Stimulated activated CD4-positive, alpha-beta T cell treated with anti-CD3 and anti-CD28 coated beads, Interleukin-15, amount 100 ng/mL, for 24 hours (primary cell): ENCODE measurements around the gene FCRL2.

ENCODE experiments used
- DNase-seq: peaks from one replicate; pipeline ENCODE4 v3.0.0-alpha.2; 2020

Gene FCRL2, protein sequence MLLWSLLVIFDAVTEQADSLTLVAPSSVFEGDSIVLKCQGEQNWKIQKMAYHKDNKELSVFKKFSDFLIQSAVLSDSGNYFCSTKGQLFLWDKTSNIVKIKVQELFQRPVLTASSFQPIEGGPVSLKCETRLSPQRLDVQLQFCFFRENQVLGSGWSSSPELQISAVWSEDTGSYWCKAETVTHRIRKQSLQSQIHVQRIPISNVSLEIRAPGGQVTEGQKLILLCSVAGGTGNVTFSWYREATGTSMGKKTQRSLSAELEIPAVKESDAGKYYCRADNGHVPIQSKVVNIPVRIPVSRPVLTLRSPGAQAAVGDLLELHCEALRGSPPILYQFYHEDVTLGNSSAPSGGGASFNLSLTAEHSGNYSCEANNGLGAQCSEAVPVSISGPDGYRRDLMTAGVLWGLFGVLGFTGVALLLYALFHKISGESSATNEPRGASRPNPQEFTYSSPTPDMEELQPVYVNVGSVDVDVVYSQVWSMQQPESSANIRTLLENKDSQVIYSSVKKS

GRCh38 chr1:157776971-157777391 is at the start of gene FCRL2:
Gene FCRL2 (minus strand): TSS chr1:157777132. CDS start chr1:157777073, 59 bp downstream.
- no peak for DNase-seq

GRCh38 chr1:157820299-157820698 is 43.4 kb upstream of the FCRL2 start:
- DNase-seq = no peak

- DNase-seq = no peak
Measured at GRCh38 chr1:157819896-157820295, 43.0 kb upstream of the FCRL2 start, which contains the start of gene FCRL1. Gene FCRL1 (minus strand): TSS chr1:157820120. CDS start chr1:157820037, 83 bp downstream.

DNA sequence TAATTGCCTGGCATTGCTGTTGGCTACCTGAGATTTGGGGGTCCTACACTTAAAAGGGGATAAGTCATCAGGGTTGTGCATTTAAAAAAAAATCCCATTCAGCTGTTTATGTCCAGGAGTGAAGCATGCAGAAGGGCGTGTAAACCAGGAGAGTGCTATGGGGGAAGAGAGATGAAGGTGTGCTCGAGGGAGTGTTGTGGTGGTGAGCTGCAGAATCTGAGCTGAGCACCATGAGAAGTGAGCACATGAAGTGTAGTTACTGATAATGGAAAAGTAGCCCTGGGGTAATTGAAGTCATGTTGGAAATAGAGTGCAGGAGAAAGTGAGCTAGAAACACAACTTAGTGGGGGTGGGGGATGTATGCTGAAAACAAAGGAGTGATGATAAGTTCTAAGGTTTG is 42.3 kb upstream of the FCRL2 start:
- DNase-seq = no peak

DNA sequence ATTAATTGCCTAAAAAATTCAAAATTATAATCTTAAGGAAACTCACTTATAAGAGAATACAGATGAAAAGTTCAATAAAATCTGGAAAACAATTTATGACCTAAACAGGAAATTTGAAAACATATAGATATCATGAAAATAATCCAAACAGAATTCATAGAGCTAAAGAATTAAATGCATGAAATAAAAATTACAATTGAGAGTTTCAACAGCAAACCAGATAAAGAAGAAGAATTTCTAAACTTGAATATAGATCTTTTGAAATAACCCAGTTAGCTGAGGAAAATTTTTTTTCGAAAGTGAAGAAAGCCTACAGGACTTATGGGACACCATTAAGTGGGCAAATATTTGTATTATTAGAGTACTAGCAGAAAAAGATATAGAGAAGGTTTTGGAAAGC is 36.3 kb upstream of the FCRL2 start:
- DNase-seq = no peak

- DNase-seq = no peak
Measured at GRCh38 chr1:157806431-157807149, 29.7 kb upstream of the FCRL2 start.

GRCh38 chr1:157803851-157804250 is 26.9 kb upstream of the FCRL2 start:
- DNase-seq = no peak

- DNase-seq = no peak
Measured at GRCh38 chr1:157799996-157800395, 23.1 kb upstream of the FCRL2 start.

GRCh38 chr1:157798211-157798610 is 21.3 kb upstream of the FCRL2 start:
- no peak for DNase-seq

- DNase-seq = no peak
Measured at GRCh38 chr1:157785248-157785647, 8.3 kb upstream of the FCRL2 start.

- DNase-seq = no peak
Measured at GRCh38 chr1:157784801-157785200, 7.9 kb upstream of the FCRL2 start.

GRCh38 chr1:157782931-157783330 is 6.0 kb upstream of the FCRL2 start:
- no peak for DNase-seq

DNA sequence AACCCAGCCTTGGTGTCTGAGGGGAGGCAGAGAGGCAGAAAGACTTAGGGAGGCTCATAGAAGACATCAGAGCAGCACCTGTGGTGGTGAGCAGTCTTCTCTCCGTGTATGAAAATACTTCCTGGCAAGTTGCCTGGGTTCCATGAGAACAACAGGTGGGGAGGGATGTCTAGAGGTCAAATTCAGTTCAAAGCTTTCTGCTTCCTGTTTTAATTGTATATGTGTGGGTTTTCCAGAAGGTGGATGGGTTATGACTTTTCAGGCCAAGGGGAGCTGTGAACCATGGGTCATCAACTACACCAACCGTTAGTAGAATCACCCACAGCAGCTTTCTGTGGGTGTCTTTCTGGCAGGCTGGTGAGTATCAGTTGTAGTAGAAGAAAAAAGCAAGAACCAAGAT is 4.1 kb upstream of the FCRL2 start:
- no peak for DNase-seq

GRCh38 chr1:157775101-157775870 is 1.6 kb downstream of the FCRL2 start:
- no peak for DNase-seq

- no peak for DNase-seq
Measured at GRCh38 chr1:157774412-157774811, 2.5 kb downstream of the FCRL2 start.

GRCh38 chr1:157773493-157774350 is 3.2 kb downstream of the FCRL2 start:
- DNase-seq = no peak

- no peak for DNase-seq
Measured at GRCh38 chr1:157771661-157772425, 5.1 kb downstream of the FCRL2 start.

DNA sequence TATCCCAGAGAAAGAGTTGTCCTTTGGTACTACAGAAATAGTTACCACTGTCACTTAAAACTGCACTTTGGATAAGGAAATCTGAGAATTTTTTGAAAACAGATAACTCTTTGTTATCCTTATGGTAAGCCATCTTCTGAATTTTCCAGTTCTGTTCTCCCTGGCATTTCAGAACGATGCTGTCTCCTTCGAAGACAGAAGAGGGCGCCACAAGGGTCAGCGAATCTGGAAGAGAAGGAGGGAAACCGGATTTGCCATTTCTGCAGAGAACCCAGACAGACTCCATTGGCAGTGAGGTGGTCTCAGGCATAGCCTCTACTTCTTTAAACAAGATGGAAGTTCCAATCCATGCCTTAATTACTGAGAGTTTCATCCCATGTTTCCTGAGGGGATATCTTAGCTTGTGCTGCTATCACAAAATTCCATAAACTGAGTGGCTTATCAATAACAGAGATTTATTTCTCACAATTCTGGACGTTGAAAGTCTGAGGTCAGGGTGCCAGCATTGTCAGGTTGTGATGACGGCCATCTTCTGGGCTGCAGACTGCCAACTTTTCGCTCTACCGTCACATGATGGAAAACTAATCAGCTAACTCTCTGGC is 6.4 kb downstream of the FCRL2 start:
- DNase-seq = no peak

DNA sequence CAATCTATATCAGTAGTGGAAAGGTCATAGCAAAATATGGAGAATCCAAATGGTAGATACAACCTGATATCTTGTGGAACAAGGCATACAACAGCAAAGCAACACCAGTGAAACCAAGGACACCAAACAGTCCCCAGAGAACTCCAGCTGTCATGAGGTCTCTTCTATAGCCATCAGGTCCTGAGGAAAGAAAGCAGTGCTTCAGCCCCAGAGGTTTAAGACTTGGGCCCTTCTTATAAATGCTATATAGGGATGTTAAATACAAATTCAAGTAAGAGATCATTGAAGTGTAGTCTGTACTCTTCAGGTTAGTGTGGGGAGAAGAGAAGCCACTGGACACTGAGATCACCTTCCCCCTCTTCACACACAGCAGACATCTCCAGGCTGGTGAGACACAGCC is 10.1 kb downstream of the FCRL2 start:
- DNase-seq = no peak

- DNase-seq = no peak
Measured at GRCh38 chr1:157758018-157758417, 18.9 kb downstream of the FCRL2 start.

- DNase-seq = no peak
Measured at GRCh38 chr1:157753611-157754010, 23.3 kb downstream of the FCRL2 start.
